HG02840 (cell line): ENCODE data around the gene MSRB3.

Experiments
- ATAC-seq: cut with Tn5 transposase; IDR thresholded peaks from one replicate; pipeline ENCODE4 v1.9.1; 2021; ENCODE audit warnings: mild to moderate bottlenecking, moderate library complexity, moderate number of reproducible peaks; ENCODE audit not compliant: unreplicated experiment, low FRiP score

MSRB3 gene

GRCh38 chr12:65278576-65279368 lies at the start of gene MSRB3:
TSS of gene MSRB3 (plus strand) at chr12:65278683. CDS start at chr12:65308580, 29,897 bp downstream.
- peak; percentile 60 for ATAC-seq

DNA sequence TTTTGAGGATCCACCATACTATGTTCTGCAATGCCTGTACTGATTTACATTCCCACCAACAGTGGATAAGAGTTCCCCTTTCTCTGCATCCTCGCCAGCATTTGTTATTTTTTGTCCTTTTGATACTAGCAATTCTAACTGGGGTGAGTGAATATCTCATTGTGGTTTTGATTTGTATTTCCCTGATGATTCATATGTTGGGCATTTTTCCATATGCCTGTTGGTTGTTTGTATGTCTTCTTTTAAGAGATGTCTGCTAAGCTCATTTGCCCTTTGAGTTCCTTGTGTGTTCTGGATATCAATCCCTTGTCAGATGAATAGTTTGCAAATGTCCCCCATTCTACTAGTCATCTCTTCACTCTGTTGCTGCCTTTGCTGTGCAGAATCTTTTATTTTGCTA lies 49.0 kb upstream of the MSRB3 start:
- no peak for ATAC-seq

DNA sequence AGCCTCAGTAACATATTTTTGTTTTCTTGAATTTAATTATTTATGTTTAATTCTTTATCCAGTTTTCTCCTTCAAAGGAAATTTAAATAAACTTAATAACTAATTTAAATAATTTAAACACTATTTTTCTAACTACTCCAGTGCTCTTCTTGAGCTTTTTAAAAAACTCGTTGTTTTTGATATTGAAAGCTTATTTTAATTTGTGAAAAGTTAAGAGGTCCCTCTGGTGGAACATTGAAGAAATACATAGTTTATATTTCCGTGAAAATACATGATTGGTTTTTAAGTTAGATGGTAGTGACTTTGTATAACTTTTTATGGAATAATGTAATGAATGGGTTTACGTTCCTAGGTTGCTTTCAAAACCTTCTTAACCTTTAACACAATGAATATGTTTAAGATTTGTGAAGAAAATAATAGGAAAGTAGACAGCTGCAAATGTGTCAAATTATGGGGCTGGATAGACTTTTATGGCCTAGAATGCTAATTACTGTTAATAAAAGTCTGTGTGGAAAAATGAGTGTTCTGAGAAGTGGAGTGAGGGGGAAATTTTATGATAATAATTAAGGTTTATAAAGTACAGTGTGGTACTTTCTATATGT lies 45.9 kb upstream of the MSRB3 start:
- no peak for ATAC-seq

DNA sequence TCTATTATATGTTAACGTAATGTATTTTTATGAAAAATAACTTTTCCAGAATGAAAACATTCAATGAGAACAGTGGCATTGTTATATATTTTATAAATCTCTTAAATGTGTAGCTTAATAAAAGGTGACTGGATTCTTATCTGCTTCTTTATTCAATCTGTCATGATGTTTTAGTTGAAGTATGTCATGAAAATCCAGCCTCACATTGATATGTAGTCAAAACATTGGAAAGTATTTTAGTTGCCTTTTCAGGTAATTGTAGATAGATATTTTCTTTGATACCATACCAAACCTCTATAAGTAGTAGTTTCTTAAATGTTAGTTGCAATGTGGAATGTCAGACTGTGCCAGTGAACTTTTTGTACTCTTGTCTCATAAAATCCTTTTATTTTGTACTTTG lies 41.3 kb upstream of the MSRB3 start:
- ATAC-seq = no peak

- no peak for ATAC-seq
Measured at GRCh38 chr12:65238609-65239008, 39.9 kb upstream of the MSRB3 start.

GRCh38 chr12:65248656-65249633 lies 29.5 kb upstream of the MSRB3 start:
- no peak for ATAC-seq

GRCh38 chr12:65252515-65252914 lies 26.0 kb upstream of the MSRB3 start:
- no peak for ATAC-seq

DNA sequence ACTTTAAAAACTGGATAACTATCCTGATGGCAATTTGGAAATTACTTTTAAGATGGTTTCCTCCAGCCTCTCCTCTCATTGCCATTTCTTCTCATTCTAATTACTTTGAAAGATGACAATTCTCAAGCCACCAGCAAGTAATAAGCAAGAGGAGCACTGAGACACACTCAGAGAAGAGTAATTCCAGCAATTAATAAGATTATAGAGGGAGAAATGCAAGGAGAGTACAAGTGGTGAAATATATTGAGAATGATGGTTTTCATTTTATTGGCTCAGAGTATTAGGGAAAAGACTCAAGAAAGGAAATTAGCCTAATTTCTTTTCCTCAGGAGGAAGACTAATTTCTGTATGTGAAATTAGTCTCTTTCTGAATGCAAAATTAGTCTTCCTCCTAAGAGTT lies 20.5 kb upstream of the MSRB3 start:
- ATAC-seq = no peak

- ATAC-seq = no peak
Measured at GRCh38 chr12:65259501-65259900, 19.0 kb upstream of the MSRB3 start.

- no peak for ATAC-seq
Measured at GRCh38 chr12:65263777-65264176, 14.7 kb upstream of the MSRB3 start.

DNA sequence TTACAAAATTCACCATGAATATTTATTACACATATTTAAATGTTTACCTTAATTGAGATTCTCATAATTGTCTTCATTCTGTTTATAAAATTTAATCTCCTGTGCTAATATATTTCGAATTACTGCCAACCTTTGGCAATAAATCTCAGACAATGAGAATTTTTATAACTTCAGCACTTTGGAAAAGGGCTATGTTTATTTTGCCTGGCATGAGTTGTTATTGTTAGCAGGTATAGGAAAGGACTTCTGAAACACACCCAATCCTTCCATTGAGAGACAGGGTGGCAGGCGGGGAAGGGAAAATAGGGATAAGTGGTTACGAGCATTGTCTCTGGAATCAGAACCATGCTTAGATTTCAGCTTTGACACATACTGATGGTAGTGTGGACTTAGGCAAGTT lies 12.1 kb upstream of the MSRB3 start:
- no peak for ATAC-seq

GRCh38 chr12:65269603-65270002 lies 8.9 kb upstream of the MSRB3 start:
- no peak for ATAC-seq

GRCh38 chr12:65274602-65275272 lies 3.7 kb upstream of the MSRB3 start:
- no peak for ATAC-seq

DNA sequence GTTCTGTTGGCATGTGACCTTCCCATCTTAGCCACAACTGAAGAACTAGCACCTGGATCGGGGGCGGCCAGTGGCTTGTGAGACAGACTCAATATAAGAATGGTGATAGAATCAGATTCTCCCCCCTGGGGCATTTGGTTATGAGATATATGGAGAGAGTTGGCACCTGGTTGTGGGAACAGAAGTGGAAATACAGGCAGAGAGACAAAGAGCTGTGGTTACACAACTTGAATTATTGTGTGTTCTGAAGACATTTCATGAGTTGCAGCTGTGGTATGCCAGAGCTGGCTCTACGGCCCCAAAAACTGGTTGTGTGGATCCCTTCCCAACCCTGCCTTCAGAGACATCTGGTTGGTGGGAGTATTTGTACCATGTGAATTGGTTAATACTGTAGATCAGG lies 2.9 kb upstream of the MSRB3 start:
- ATAC-seq = no peak

DNA sequence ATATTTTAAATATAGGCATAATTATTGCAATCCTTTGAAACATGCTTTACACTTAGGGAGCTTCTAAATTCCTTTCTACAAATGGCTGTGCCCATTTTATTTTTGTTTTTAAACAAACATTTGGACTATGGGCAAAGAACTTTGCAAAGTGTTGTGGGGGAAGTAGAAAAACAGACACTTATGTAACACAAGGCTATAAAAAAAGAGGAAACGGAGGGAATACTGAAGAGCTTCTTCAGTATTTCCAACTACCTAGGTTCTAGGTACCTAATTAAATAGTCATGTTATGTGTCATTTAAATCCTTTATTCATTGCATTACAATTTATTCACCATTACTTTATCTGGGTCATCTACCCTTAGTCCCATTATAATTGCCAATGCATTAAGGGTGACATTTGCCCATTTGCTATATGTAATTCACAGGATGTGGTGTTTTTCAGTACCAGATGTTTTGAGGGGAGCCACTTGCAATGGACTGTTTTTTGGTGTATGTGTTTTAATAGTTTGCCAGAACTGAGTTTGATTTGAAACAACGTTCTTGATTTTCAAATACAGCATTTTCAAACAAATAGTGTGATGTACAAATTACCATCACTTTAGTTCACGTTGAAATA lies 1.5 kb upstream of the MSRB3 start:
- no peak for ATAC-seq

- ATAC-seq = no peak
Measured at GRCh38 chr12:65277994-65278575, 398 bp upstream of the MSRB3 start.

DNA sequence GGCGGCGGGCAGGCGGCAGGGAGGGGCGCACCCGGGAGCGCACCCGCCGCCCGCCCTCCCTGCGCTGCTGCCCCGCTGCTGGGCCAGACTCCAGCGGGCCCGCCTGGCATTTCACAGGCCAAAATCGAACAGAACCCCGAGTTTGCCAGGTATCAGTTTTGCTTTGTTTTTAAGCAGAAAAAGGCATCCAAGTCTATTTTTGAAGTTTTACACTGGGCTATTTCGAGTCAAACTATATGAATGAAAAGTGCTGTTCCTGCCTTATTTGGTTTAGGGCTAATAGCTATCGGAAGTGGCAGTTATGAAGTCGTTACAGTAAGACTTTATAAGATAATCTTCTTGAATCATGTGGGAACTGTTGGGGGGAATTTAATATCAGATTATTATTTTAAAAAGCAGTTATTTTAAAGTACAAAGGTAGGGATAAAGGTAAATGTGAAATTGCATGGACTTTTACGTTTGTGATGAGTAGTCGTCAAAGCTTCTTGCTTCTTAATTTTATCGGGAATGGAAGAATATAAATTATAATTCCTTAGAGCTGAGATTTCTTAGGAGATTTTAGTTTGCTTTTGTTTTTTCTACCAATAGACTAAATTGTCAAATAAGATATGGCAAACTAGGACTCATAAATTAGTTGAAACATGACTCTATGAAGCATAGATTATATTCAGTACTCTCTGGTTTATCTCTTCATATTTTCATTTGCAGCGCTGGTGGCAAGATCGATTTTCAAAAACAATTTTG lies 1.1 kb downstream of the MSRB3 start:
- no peak for ATAC-seq

GRCh38 chr12:65280306-65280705 lies 1.8 kb downstream of the MSRB3 start:
- no peak for ATAC-seq

- ATAC-seq = no peak
Measured at GRCh38 chr12:65282840-65283239, 4.4 kb downstream of the MSRB3 start.
